ENCODE measurements around the gene AK9. TPM values are rescaled to one million over a fixed set of nuclear protein-coding genes. Genes with fewer than 3 reads are reported as not detected.
"Not testable (repeated sequence)": the region's sequence is repeated elsewhere in the genome, so short reads cannot be mapped to it uniquely, and the experiment has no call there.

AK9 gene
- total and polyA plus RNA-seq, 7 experiments from 2014 or later = 5.8 to 19.5 (median 7.3) TPM

DNA sequence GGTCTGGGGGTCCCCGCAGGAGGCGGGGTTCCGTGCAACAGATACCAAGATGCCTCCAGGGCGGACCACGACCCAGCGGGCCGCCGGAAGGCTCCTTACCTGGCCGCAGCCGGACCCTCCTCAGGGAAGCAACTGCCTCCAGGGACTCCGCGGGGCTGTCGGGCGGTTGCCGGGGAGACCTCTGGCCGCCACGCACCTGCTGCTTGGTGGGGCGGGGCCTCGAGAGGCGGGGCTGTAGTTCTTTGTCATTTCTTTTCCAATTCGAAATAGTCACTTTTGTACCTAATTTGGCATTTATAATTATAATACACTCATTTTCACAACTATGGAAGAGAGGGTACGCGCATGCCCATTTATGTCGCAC lies 647 bp downstream of the AK9 start:
- Mint-ChIP-seq H3K36me3 (peaks cover 0 to 5% (median under 1%) of the 10 kb centered on the region in 5 donors), H3K9me3 (no peaks in the 10 kb centered on the region), H3K4me1 (peaks cover 21 to 48% (median 34%) of the 10 kb centered on the region in 7 donors), H3K27ac (peak overlapping the region; percentile 92 to 99 (median 96)), H3K27me3 (peaks cover 0 to 13% (median 0%) of the 10 kb centered on the region in 5 donors), H3K4me3 (peak overlapping the region; percentile 91 to 100 (median 96))
- Histone ChIP-seq H3K27me3 (ENCODE audit: control insufficient read depth in 2 of 2, insufficient read depth in 2 of 2, low read length in 2 of 2) (no peaks in the 10 kb centered on the region), H3K4me3 (ENCODE audit: low read length) (peak overlapping the region; percentile 98), H3K4me1 (ENCODE audit: control insufficient read depth in 2 of 2, insufficient read depth in 2 of 2, low read length in 2 of 2) (peaks cover 12 to 13% of the 10 kb centered on the region in 2 donors), H3K36me3 (ENCODE audit: control insufficient read depth in 2 of 3, insufficient read depth in 3 of 3, low read length in 3 of 3) (peaks cover 0 to 8% (median 0%) of the 10 kb centered on the region in 3 experiments), H3K27ac (ENCODE audit: low read depth, low read length) (peak overlapping the region; percentile 74), H3K9me3 (ENCODE audit: control insufficient read depth in 2 of 3, low read length in 3 of 3) (no peaks in the 10 kb centered on the region)
- CTCF ChIA-PET = interaction anchor here (0.7 to 1.6 kb wide), 5 partner anchors 11 to 502 kb away, joined by 3 to 4 read pairs (median 3); partner anchors contain the start of genes PPIL6 and SMPD2
- DNase-seq = peak; percentile 20 to 66 (median 48)
- intact Hi-C loops (cut with micrococcal nuclease) = loop anchor here (2.0 to 10.0 kb wide), 15 partner anchors 83 to 1973 kb away; partner anchors contain the start of genes GTF3C6 (in 1 of the 2), OSTM1 (in 1 of the 2), SEC63 (in 1 of the 2) and SLC16A10 (in 1 of the 2)
- POLR2A ChIA-PET = interaction anchor here (1.0 to 2.0 kb wide), 7 partner anchors 10 to 1130 kb away, joined by 3 to 19 read pairs (median 4); partner anchors contain the start of genes CD164, CDK19, CEP57L1 and SESN1
- peak; percentile 43 for ATAC-seq

DNA sequence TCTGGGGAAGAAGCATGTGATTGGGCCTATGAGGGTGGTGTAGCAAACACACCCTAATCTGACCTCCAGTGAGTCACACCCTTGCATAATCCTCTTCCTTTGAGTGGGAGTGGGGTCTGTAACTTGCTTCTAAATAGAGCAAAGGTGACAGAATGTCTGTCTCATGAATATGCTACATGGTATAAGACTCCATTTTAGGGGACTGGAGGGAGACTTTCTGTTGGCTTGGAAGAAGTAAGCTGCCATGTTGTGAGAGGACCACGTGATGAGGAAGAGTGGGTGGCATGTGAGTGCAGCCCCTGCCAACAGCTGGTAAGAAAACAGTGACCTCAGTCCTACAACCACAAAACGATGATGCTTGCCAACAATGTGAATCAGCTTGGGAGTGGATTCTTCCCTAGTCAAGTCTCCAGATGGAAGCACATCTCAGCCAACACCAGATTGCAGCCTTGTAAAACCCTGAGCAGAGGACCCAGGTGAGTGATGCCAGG lies 3.7 kb downstream of the AK9 start:
- no peak overlapping the region for H3K4me3 ChIP-seq (ENCODE audit: low read length)
- Mint-ChIP-seq H3K27me3 (peaks cover 0 to 13% (median 0%) of the 10 kb centered on the region in 5 donors), H3K36me3 (peaks cover 0 to 10% (median 0%) of the 10 kb centered on the region in 5 donors), H3K9me3 (peaks cover 0 to 13% (median 0%) of the 10 kb centered on the region in 11 donors), H3K4me1 (peaks cover 16 to 37% (median 23%) of the 10 kb centered on the region in 7 donors), H3K27ac (peak overlapping the region in 1 of 9 donors; percentile 42), H3K4me3 (no peak overlapping the region)
- peaks cover 9 to 13% of the 10 kb centered on the region in 2 donors for H3K4me1 ChIP-seq (ENCODE audit: control insufficient read depth in 2 of 2, insufficient read depth in 2 of 2, low read length in 2 of 2)
- H3K27ac ChIP-seq (ENCODE audit: low read depth, low read length) = no peak overlapping the region
- CTCF ChIA-PET = interaction anchor here (0.9 kb wide), 1 partner anchor 160 kb away, joined by 3 read pairs; no protein-coding TSS in a partner anchor
- H3K27me3 ChIP-seq (ENCODE audit: control insufficient read depth in 2 of 2, insufficient read depth in 2 of 2, low read length in 2 of 2) = no peaks in the 10 kb centered on the region
- POLR2A ChIA-PET = no interaction called here
- H3K9me3 ChIP-seq (ENCODE audit: control insufficient read depth in 2 of 3, low read length in 3 of 3) = no peaks in the 10 kb centered on the region
- intact Hi-C loops (cut with micrococcal nuclease) = no loop called here
- peaks cover 0 to 8% (median 0%) of the 10 kb centered on the region in 3 experiments for H3K36me3 ChIP-seq (ENCODE audit: control insufficient read depth in 2 of 3, insufficient read depth in 3 of 3, low read length in 3 of 3)
- DNase-seq (no peak), ATAC-seq (no peak)

DNA sequence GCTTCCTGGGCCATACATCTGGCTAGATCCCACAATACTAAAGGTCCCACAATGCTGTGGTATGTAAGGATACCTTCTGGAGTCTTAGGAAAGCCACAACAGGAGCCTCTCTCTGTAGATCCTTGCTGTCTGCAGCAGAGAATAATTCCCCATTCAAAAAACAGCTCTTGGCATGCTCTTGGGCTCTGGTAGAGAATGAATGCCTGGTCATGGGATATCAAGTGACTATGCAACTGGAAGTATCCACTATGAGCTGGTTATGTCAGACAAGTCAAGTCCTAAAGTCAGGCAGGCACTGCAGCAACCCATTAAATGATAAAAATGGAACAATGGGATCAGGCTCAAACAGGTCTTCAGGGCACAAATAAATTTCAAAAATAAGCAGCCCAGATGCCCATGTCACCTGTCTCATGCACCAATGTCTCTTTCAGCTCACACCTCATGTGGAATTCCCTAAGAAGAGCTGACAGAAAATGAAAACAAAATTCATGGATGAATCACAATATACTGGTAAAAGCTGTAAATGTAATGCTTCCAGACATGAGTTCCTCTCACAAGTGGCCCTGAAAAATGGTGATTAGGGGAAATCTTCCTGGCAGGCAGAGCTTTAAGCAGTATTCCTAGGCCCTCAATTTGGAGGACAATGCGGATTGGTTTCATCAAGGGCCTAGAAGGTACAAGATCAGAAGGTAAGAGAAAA lies 4.3 kb downstream of the AK9 start:
- Histone ChIP-seq H3K9me3 (ENCODE audit: control insufficient read depth in 2 of 3, low read length in 3 of 3) (no peaks in the 10 kb centered on the region), H3K27ac (ENCODE audit: low read depth, low read length) (no peak overlapping the region), H3K36me3 (ENCODE audit: control insufficient read depth in 2 of 3, insufficient read depth in 3 of 3, low read length in 3 of 3) (peaks cover 0 to 8% (median 0%) of the 10 kb centered on the region in 3 experiments), H3K27me3 (ENCODE audit: control insufficient read depth in 2 of 2, insufficient read depth in 2 of 2, low read length in 2 of 2) (no peaks in the 10 kb centered on the region), H3K4me1 (ENCODE audit: control insufficient read depth in 2 of 2, insufficient read depth in 2 of 2, low read length in 2 of 2) (peaks cover 3 to 9% of the 10 kb centered on the region in 2 donors), H3K4me3 (ENCODE audit: low read length) (no peak overlapping the region)
- Mint-ChIP-seq H3K27me3 (peaks cover 0 to 13% (median 0%) of the 10 kb centered on the region in 5 donors), H3K4me3 (no peak overlapping the region), H3K36me3 (peaks cover 0 to 12% (median 3%) of the 10 kb centered on the region in 5 donors), H3K27ac (peak overlapping the region in 2 of 9 donors; percentile 14 to 42), H3K9me3 (peaks cover 0 to 15% (median 0%) of the 10 kb centered on the region in 11 donors), H3K4me1 (peaks cover 12 to 31% (median 20%) of the 10 kb centered on the region in 7 donors)
- intact Hi-C loops (cut with micrococcal nuclease) = no loop called here
- ATAC-seq (no peak), DNase-seq (no peak)
- ChIA-PET POLR2A (interaction anchor here (0.8 kb wide), 1 partner anchor 303 kb away, joined by 3 read pairs; no protein-coding TSS in a partner anchor), CTCF (interaction anchor here (0.9 kb wide), 1 partner anchor 160 kb away, joined by 3 read pairs; no protein-coding TSS in a partner anchor)

GRCh38 chr6:109678661-109679505 lies 12.1 kb downstream of the AK9 start:
- POLR2A ChIA-PET; ATAC-seq; H3K27ac Mint-ChIP-seq; DNase-seq; H3K4me3 Mint-ChIP-seq; H3K9me3 ChIP-seq (ENCODE audit: control insufficient read depth in 2 of 3, low read length in 3 of 3); H3K36me3 ChIP-seq (ENCODE audit: control insufficient read depth in 2 of 3, insufficient read depth in 3 of 3, low read length in 3 of 3); H3K27me3 Mint-ChIP-seq; H3K4me3 ChIP-seq (ENCODE audit: low read length); H3K4me1 ChIP-seq (ENCODE audit: control insufficient read depth in 2 of 2, insufficient read depth in 2 of 2, low read length in 2 of 2); H3K27me3 ChIP-seq (ENCODE audit: control insufficient read depth in 2 of 2, insufficient read depth in 2 of 2, low read length in 2 of 2); H3K27ac ChIP-seq (ENCODE audit: low read depth, low read length): not testable (repeated sequence)
- Mint-ChIP-seq H3K4me1 (peaks cover 0 to 24% (median 10%) of the 10 kb centered on the region in 7 donors), H3K36me3 (peaks cover 0 to 27% (median 12%) of the 10 kb centered on the region in 5 donors), H3K9me3 (peaks cover 0 to 19% (median 0%) of the 10 kb centered on the region in 11 donors)
- CTCF ChIA-PET = interaction anchor here (1.1 kb wide), 1 partner anchor 361 kb away, joined by 3 read pairs; no protein-coding TSS in a partner anchor
- intact Hi-C loops (cut with micrococcal nuclease) = loop anchor here in 1 of 2 donors (5.0 kb wide), 1 partner anchor 483 kb away; no protein-coding TSS in a partner anchor

DNA sequence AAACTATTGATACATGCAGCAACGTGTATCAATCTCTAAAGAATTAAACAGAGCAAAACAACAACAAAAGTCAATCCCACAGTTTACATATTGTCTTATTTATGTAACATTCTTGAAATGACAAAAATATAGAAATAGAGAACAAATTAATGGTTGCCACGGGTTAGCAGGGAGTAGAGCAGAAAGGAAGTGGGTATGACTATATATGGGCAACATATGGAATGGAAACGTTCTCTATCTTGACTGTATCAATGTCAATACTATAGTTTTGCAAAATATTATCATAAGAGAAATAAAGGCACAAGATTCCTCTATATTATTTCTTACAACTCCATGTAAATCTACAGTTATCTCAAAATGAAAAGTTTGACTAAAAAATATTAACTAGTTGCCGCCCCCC lies 12.8 kb downstream of the AK9 start:
- Mint-ChIP-seq H3K27me3 (no peaks in the 10 kb centered on the region), H3K9me3 (peaks cover 0 to 14% (median 0%) of the 10 kb centered on the region in 11 donors), H3K27ac (no peak overlapping the region), H3K4me3 (no peak overlapping the region), H3K36me3 (peaks cover 0 to 31% (median 13%) of the 10 kb centered on the region in 5 donors), H3K4me1 (peaks cover 0 to 24% (median 10%) of the 10 kb centered on the region in 7 donors)
- Histone ChIP-seq H3K27me3 (ENCODE audit: control insufficient read depth in 2 of 2, insufficient read depth in 2 of 2, low read length in 2 of 2) (no peaks in the 10 kb centered on the region), H3K9me3 (ENCODE audit: control insufficient read depth in 2 of 3, low read length in 3 of 3) (no peaks in the 10 kb centered on the region), H3K36me3 (ENCODE audit: control insufficient read depth in 2 of 3, insufficient read depth in 3 of 3, low read length in 3 of 3) (no peaks in the 10 kb centered on the region), H3K4me3 (ENCODE audit: low read length) (no peak overlapping the region), H3K4me1 (ENCODE audit: control insufficient read depth in 2 of 2, insufficient read depth in 2 of 2, low read length in 2 of 2) (no peaks in the 10 kb centered on the region), H3K27ac (ENCODE audit: low read depth, low read length) (no peak overlapping the region)
- no peak for ATAC-seq
- CTCF ChIA-PET = no interaction called here
- POLR2A ChIA-PET = no interaction called here
- intact Hi-C loops (cut with micrococcal nuclease) = loop anchor here in 1 of 2 donors (5.0 kb wide), 1 partner anchor 484 kb away; no protein-coding TSS in a partner anchor
- no peak for DNase-seq

DNA sequence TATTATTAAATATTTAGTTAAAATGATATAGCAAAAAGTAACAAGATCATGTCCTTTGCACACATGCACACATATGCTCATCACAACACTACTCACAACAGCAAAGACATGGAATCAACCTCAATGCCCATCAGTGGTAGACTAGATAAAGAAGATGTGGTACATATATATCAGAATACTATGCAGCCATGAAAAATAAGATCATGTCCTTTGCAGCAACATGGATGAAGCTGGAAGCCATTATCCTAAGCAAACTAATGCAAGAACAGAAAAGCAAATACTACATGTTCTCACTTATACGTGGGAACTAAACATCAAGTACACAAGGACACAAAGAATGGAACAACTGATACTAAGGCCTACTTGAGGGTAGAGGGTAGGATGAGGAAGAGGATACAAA lies 14.3 kb downstream of the AK9 start:
- CTCF ChIA-PET = no interaction called here
- Mint-ChIP-seq H3K4me1 (peaks cover 0 to 21% (median 6%) of the 10 kb centered on the region in 7 donors), H3K4me3 (no peak overlapping the region), H3K27me3 (no peaks in the 10 kb centered on the region), H3K9me3 (peaks cover 0 to 13% (median 0%) of the 10 kb centered on the region in 11 donors), H3K27ac (no peak overlapping the region), H3K36me3 (peaks cover 0 to 29% (median 11%) of the 10 kb centered on the region in 5 donors)
- POLR2A ChIA-PET = no interaction called here
- Histone ChIP-seq H3K27me3 (ENCODE audit: control insufficient read depth in 2 of 2, insufficient read depth in 2 of 2, low read length in 2 of 2) (no peaks in the 10 kb centered on the region), H3K4me3 (ENCODE audit: low read length) (no peak overlapping the region), H3K27ac (ENCODE audit: low read depth, low read length) (no peak overlapping the region), H3K9me3 (ENCODE audit: control insufficient read depth in 2 of 3, low read length in 3 of 3) (no peaks in the 10 kb centered on the region), H3K4me1 (ENCODE audit: control insufficient read depth in 2 of 2, insufficient read depth in 2 of 2, low read length in 2 of 2) (no peaks in the 10 kb centered on the region), H3K36me3 (ENCODE audit: control insufficient read depth in 2 of 3, insufficient read depth in 3 of 3, low read length in 3 of 3) (no peaks in the 10 kb centered on the region)
- DNase-seq (no peak), ATAC-seq (no peak)
- intact Hi-C loops (cut with micrococcal nuclease) = loop anchor here in 1 of 2 donors (5.0 kb wide), 1 partner anchor 486 kb away; no protein-coding TSS in a partner anchor

Measured in naive thymus-derived CD4-positive, alpha-beta T cell (primary cell).